ENCODE data around the gene HTR3D.

DNA sequence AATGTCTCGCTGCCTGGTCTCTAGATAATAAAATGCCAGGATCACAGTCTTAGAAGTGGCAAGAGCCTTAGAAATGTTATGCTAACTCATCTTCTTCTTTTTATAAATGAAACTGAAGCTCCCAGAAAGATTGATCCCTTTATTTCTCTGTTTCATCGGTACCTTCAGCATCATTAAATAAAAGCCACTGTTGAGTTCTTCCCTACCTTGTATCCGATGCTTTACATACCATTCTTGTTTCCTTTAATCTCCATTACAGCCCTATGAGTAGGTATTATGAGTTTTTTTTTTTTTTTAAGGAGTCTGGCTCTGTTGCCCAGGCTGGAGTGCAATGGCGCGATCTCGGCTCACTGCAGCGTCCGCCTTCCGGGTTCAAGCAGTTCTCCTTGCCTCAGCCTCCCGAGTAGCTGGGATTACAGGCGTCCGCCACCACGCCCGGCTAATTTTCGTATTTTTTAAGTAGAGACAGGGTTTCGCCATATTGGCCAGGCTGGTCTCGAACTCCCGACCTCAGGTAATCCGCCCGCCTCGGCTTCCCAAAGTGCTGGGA is 13.0 kb upstream of the HTR3D start:
- TF ChIP-seq, protein P1, sequence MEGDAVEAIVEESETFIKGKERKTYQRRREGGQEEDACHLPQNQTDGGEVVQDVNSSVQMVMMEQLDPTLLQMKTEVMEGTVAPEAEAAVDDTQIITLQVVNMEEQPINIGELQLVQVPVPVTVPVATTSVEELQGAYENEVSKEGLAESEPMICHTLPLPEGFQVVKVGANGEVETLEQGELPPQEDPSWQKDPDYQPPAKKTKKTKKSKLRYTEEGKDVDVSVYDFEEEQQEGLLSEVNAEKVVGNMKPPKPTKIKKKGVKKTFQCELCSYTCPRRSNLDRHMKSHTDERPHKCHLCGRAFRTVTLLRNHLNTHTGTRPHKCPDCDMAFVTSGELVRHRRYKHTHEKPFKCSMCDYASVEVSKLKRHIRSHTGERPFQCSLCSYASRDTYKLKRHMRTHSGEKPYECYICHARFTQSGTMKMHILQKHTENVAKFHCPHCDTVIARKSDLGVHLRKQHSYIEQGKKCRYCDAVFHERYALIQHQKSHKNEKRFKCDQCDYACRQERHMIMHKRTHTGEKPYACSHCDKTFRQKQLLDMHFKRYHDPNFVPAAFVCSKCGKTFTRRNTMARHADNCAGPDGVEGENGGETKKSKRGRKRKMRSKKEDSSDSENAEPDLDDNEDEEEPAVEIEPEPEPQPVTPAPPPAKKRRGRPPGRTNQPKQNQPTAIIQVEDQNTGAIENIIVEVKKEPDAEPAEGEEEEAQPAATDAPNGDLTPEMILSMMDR (conservative IDR thresholded peaks at IDR 0.05 in 1 of 2, IDR thresholded peaks at IDR 0.05 in 1 of 2; ENCODE audit: extremely low read depth in 1 of 2, insufficient read depth in 1 of 2, low read depth in 1 of 2, low read length in 2 of 2), result no peak
- no peak for TF ChIP-seq EZH2 (IDR thresholded peaks at IDR 0.05; ENCODE audit: borderline replicate concordance, low read length)

Measured in mammary epithelial cell (primary cell).